Endothelial cell of umbilical vein (primary cell): ENCODE measurements around the gene GALNT13. TPM values are rescaled to one million over a fixed set of nuclear protein-coding genes. Genes with fewer than 3 reads are reported as not detected.

Source experiments
- BruUV-seq: library from RNA; stranded (reverse); fragments of 400-500 nt; replicated peaks from 2 replicates; lab custom pipeline; 2021; lab: Mats Ljungman, UMichigan
- CTCF ChIA-PET: fragments of 300-600, 350-600 bp; sonication (Branson Sonifier 250); formaldehyde crosslinking; loops from one replicate; lab custom pipeline; 2021; ENCODE audit warnings: antibody characterized with exemption, inconsistent platforms; lab: Charles Lee
- POLR2A ChIA-PET: fragments of 300-600, 350-600 bp; sonication (Branson Sonifier 250); formaldehyde crosslinking; loops from one replicate; lab custom pipeline; 2021; ENCODE audit warnings: antibody characterized with exemption, inconsistent platforms; lab: Charles Lee
- DNase-seq: peaks from one replicate; pipeline ENCODE4 v3.0.0-alpha.2; 2011; ENCODE audit warnings: low read depth, low spot score
- FAIRE-seq: peaks from 2 replicates; lab custom pipeline; 2011; peaks lifted over from hg19 to GRCh38; lab: Jason Lieb, UNC
- H2AFZ ChIP-seq: 2 replicates; pipeline ENCODE4 v1.6.0; 2012; ENCODE audit warnings: low read depth, low read length, control low read depth, inconsistent platforms
- H3K27ac ChIP-seq: 2 replicates; pipeline ENCODE4 v1.5.1; 2011; ENCODE audit warnings: low read depth, mild to moderate bottlenecking, control low read depth, low read length, moderate library complexity; ENCODE audit not compliant: insufficient read depth
- H3K27me3 ChIP-seq, 2 experiments: 2 replicates each; pipeline versions ENCODE4 v1.6.0 to v1.6.1; 2011; ENCODE audit warnings: low read length in 2 of 2, mixed read lengths in 1 of 2; ENCODE audit not compliant: control insufficient read depth in 2 of 2, insufficient read depth in 2 of 2
- H3K36me3 ChIP-seq, 2 experiments: 2 replicates in 1 of 2; 3 replicates in 1 of 2; pipeline ENCODE4 v1.5.1; 2011; ENCODE audit warnings: low read length in 2 of 2, mild to moderate bottlenecking in 1 of 2, moderate library complexity in 1 of 2; ENCODE audit not compliant: control insufficient read depth in 2 of 2, insufficient read depth in 2 of 2; ENCODE audit errors: extremely low read depth in 1 of 2
- H3K4me1 ChIP-seq: 3 replicates; pipeline ENCODE4 v1.5.1; 2011; ENCODE audit warnings: mild to moderate bottlenecking, low read length; ENCODE audit not compliant: control insufficient read depth, insufficient read depth; ENCODE audit errors: extremely low read depth
- H3K4me2 ChIP-seq: 2 replicates; pipeline ENCODE4 v1.6.1; 2011; ENCODE audit warnings: low read length, control low read depth, mixed read lengths; ENCODE audit not compliant: insufficient read depth
- H3K4me3 ChIP-seq, 3 experiments: fragments of 200-600 bp in 1 of 3; sonication (generic), shearing (Covaris generic) in 1 of 3; replicated peaks in 1 of 3; 2 replicates each; pipeline ENCODE4 v1.5.1; 2011 to 2016; ENCODE audit warnings: control low read depth in 3 of 3, low read length in 3 of 3, mild to moderate bottlenecking in 2 of 3, inconsistent platforms in 1 of 3, low read depth in 1 of 3, moderate library complexity in 1 of 3; ENCODE audit not compliant: insufficient read depth in 1 of 3
- H3K79me2 ChIP-seq: 2 replicates; pipeline ENCODE4 v1.6.0; 2012; ENCODE audit warnings: low read length, inconsistent platforms; ENCODE audit not compliant: control insufficient read depth, insufficient read depth
- H3K9ac ChIP-seq: replicated peaks from 2 replicates; pipeline ENCODE3; 2011; ENCODE audit warnings: low read length, control low read depth; ENCODE audit not compliant: insufficient read depth; ENCODE audit errors: extremely low read depth
- H3K9me1 ChIP-seq: replicated peaks from 3 replicates; pipeline ENCODE4 v1.6.0; 2011; ENCODE audit warnings: mild to moderate bottlenecking, low read length; ENCODE audit not compliant: control insufficient read depth, insufficient read depth; ENCODE audit errors: extremely low read depth
- H3K9me3 ChIP-seq: replicated peaks from 2 replicates; pipeline ENCODE4 v1.5.1; 2012; ENCODE audit warnings: low read length, inconsistent platforms; ENCODE audit not compliant: control insufficient read depth, insufficient read depth
- H4K20me1 ChIP-seq: replicated peaks from 2 replicates; pipeline ENCODE3; 2011; ENCODE audit warnings: mild to moderate bottlenecking, low read length; ENCODE audit not compliant: control insufficient read depth, insufficient read depth; ENCODE audit errors: extremely low read depth
- CTCF ChIP-seq, 2 donors: IDR thresholded peaks; 1 replicate in 1 of 2; 2 replicates in 1 of 2; pipeline ENCODE4 v1.5.1; 2011; ENCODE audit warnings: low read length in 2 of 2, mild to moderate bottlenecking in 2 of 2, moderate library complexity in 2 of 2, control low read depth in 1 of 2, inconsistent platforms in 1 of 2, low read depth in 1 of 2; ENCODE audit not compliant: insufficient read depth in 1 of 2; ENCODE audit errors: extremely low read depth in 1 of 2
- EZH2 ChIP-seq: IDR thresholded peaks from 2 replicates; pipeline ENCODE4 v1.6.1; 2012; ENCODE audit warnings: borderline replicate concordance, low read depth, mild to moderate bottlenecking, moderate library complexity, low read length, inconsistent platforms; ENCODE audit not compliant: severe bottlenecking
- FOS ChIP-seq: IDR thresholded peaks from 2 replicates; pipeline ENCODE4 v1.6.1; 2011; ENCODE audit warnings: mild to moderate bottlenecking, low read length, moderate library complexity, borderline replicate concordance; ENCODE audit not compliant: insufficient read depth
- GATA2 ChIP-seq: IDR thresholded peaks from 2 replicates; pipeline ENCODE4 v1.7.0; 2011; ENCODE audit warnings: low read depth, mild to moderate bottlenecking, moderate library complexity, mixed read lengths, low read length; ENCODE audit not compliant: insufficient read length, insufficient read depth
- JUN ChIP-seq: IDR thresholded peaks from 2 replicates; pipeline ENCODE4 v1.6.1; 2011; ENCODE audit warnings: borderline replicate concordance, low read depth; ENCODE audit not compliant: insufficient read length, insufficient read depth
- MAX ChIP-seq: IDR thresholded peaks from 2 replicates; pipeline ENCODE4 v1.6.1; 2011; ENCODE audit not compliant: insufficient read depth, insufficient read length
- MYC ChIP-seq: IDR thresholded peaks from one replicate; pipeline ENCODE4 v1.6.1; 2011; ENCODE audit warnings: mild to moderate bottlenecking, low read depth, low read length
- POLR2A ChIP-seq: IDR thresholded peaks from 2 replicates; pipeline ENCODE4 v1.6.1; 2012; ENCODE audit warnings: low read depth, mild to moderate bottlenecking, control low read depth, low read length
- POLR2AphosphoS5 ChIP-seq: IDR thresholded peaks from 2 replicates; pipeline ENCODE4 v1.6.1; 2012; ENCODE audit warnings: low read depth, mild to moderate bottlenecking, control low read depth, low read length, moderate library complexity; ENCODE audit not compliant: insufficient read depth
- dilution Hi-C: fragments of 300-500 bp; cut with MboI; formaldehyde crosslinking; loops from one replicate; pipeline ENCODE4 v1.15.0; 2019; ENCODE audit warnings: low sequenced_read_pairs; ENCODE audit not compliant: extremely low pct_ligation_motif_present
- intact Hi-C: fragments of 100-400 bp; cut with micrococcal nuclease; formaldehyde crosslinking; loops from one replicate; pipeline ENCODE4 v1.10.0; 2022
- polyA plus RNA-seq, 4 experiments: library from polyadenylated mRNA; depleted of rRNA in 3 of 4; stranded (reverse) in 3 of 4; unstranded in 1 of 4; fragments of >200 nt; gene quantifications; 2 replicates each; pipeline versions ENCODE4 v1.2.1 to v1.2.3, GENCODE V29; 2011 to 2012; ENCODE audit warnings: missing spikeins in 1 of 4
- total RNA-seq: library from RNA; stranded (reverse); gene quantifications from 2 replicates; pipeline ENCODE4 v1.2.3, GENCODE V29; 2021

The GALNT13 gene
- total and polyA plus RNA-seq, 2 donors (not counting 3 experiments of a cell fraction or from before 2014, with no cell fraction given), result 0.06 TPM; not detected in 1

GRCh38 chr2:154130821-154131220, 259.1 kb downstream of the GALNT13 start:
- no peak for FAIRE-seq
- Histone ChIP-seq H3K36me3 (no peaks in the 10 kb centered on the region), H3K79me2 (no peaks in the 10 kb centered on the region), H3K9me3 (no peaks in the 10 kb centered on the region), H3K9ac (no peak overlapping the region), H3K4me1 (no peaks in the 10 kb centered on the region), H2AFZ (no peak overlapping the region), H4K20me1 (no peaks in the 10 kb centered on the region), H3K9me1 (no peaks in the 10 kb centered on the region), H3K27ac (no peak overlapping the region), H3K27me3 (no peaks in the 10 kb centered on the region), H3K4me2 (no peak overlapping the region), H3K4me3 (no peak overlapping the region)
- no peak for TF ChIP-seq POLR2AphosphoS5
- TF ChIP-seq EZH2, result no peak
- TF ChIP-seq GATA2, result no peak
- no peak for TF ChIP-seq MYC
- no peak for TF ChIP-seq CTCF (IDR thresholded peaks at IDR 0.05; ENCODE audit: extremely low read depth in 1 of 2, insufficient read depth in 1 of 2, low read depth in 1 of 2, low read length in 2 of 2)
- no peak for TF ChIP-seq JUN
- TF ChIP-seq POLR2A, result no peak
- TF ChIP-seq FOS, result no peak
- TF ChIP-seq MAX, result no peak
- no peak for DNase-seq
- no TSS peak for BruUV-seq
- CTCF ChIA-PET, result no interaction called here
- POLR2A ChIA-PET, result no interaction called here
- dilution Hi-C loops, result no loop called here
- intact Hi-C loops, result no loop called here
